DOHH2 (cell line): ENCODE data around the gene STUM.

Experiments used
- EZH2phosphoT487 ChIP-seq: fragments of 200-600 bp; sonication (generic); IDR thresholded peaks from 2 replicates; pipeline ENCODE4 v1.6.1; 2017; ENCODE audit warnings: borderline replicate concordance, mild to moderate bottlenecking, antibody characterized with exemption, low read length, moderate library complexity, mixed read lengths
- TF ChIP-seq, protein P1 (sequence below): fragments of 200-600 bp; sonication (generic); IDR thresholded peaks from one replicate; pipeline ENCODE4 v1.5.1; 2014; ENCODE audit warnings: antibody characterized with exemption, mild to moderate bottlenecking, low read depth, low read length; ENCODE audit not compliant: poor library complexity, severe bottlenecking

DNA sequence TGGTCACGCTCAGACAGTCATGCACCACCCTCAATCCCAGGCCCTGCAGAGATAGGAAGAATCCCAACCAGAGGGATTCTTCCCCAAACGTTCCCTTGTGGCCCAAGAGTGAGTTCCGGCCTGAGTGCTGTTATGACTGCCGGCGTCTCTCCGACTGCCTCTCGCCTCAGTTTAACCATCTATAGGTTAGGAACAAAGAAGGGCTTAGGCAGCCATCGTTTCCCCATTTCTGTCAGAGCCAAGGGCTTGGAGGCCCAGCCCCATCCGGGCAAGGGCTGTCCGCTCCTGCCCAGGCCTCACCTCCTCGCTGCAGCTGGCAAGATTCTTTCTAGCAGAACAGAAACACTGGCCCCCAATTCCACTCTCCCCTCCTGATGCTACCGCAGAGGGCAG, 58.7 kb downstream of the STUM start:
- TF ChIP-seq, protein P1, sequence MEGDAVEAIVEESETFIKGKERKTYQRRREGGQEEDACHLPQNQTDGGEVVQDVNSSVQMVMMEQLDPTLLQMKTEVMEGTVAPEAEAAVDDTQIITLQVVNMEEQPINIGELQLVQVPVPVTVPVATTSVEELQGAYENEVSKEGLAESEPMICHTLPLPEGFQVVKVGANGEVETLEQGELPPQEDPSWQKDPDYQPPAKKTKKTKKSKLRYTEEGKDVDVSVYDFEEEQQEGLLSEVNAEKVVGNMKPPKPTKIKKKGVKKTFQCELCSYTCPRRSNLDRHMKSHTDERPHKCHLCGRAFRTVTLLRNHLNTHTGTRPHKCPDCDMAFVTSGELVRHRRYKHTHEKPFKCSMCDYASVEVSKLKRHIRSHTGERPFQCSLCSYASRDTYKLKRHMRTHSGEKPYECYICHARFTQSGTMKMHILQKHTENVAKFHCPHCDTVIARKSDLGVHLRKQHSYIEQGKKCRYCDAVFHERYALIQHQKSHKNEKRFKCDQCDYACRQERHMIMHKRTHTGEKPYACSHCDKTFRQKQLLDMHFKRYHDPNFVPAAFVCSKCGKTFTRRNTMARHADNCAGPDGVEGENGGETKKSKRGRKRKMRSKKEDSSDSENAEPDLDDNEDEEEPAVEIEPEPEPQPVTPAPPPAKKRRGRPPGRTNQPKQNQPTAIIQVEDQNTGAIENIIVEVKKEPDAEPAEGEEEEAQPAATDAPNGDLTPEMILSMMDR, result no peak
- no peak for TF ChIP-seq EZH2phosphoT487
